GM18858 (cell line): ENCODE data around the gene WDR48.
A peak's percentile ranks its signal among the peaks of the same experiment; 100 is the strongest.

Experiments used
- ATAC-seq: cut with Tn5 transposase; IDR thresholded peaks from one replicate; pipeline ENCODE4 v1.9.1; 2021; ENCODE audit not compliant: unreplicated experiment

WDR48 gene

GRCh38 chr3:39101022-39101689 lies 49.3 kb downstream of the WDR48 start:
- peak; percentile 56 for ATAC-seq

- ATAC-seq: no peak
Observed at GRCh38 chr3:39102504-39103323, 50.9 kb downstream of the WDR48 start.

DNA sequence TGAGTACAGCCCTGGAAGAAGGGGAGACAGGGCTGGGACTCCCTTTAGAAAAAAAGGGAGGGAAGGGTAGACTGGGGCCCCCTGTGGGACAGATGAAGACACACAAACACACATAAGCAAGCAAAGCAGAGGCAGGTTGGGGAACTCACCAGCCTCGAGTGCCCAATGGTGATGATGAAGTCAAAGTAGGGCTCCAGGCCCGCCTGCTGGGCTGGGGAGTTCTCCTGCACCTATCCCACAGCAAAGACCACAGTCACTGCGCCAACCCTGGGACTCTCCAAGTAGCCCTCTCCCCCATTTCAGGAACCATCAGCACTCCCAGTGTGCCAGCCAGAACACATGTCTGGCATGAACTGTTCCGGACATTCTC lies 51.5 kb downstream of the WDR48 start:
- no peak for ATAC-seq

DNA sequence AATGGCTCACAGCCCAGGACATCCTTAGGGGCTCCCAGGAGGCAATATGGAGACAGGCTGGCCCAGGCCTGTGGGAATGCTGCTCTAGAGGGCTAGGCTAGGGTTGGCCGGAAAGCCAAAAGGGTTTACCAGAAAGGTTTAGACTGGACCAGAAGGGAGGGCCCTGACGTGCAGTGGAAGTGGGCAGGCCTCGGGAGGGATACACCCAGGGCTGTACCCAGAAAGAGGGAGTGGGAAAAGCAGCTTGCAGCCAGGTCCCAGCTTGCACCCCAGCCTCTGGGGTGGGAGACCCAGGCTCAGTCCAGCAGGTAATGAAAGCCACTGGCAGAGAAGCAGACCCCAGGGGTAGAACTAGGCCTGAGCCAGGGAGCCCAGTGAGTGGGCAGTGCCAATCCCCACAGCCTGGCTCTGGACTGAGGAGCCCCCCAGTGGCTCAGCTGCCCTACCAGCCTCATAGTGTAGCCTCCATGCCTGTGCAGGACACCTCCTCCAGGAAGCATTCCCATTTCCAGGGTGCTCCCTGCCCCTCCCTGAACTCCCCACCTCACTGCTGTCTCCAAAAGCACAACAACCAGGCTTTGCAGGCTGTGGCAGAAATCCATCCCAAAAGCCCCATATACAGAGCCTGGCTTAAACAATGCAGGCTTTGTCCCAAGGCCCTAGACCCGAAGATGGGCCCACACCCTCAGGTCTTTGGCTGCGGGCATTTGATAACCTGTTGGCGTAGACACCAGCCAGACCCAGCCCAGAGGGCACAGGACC lies 52.2 kb downstream of the WDR48 start:
- no peak for ATAC-seq

DNA sequence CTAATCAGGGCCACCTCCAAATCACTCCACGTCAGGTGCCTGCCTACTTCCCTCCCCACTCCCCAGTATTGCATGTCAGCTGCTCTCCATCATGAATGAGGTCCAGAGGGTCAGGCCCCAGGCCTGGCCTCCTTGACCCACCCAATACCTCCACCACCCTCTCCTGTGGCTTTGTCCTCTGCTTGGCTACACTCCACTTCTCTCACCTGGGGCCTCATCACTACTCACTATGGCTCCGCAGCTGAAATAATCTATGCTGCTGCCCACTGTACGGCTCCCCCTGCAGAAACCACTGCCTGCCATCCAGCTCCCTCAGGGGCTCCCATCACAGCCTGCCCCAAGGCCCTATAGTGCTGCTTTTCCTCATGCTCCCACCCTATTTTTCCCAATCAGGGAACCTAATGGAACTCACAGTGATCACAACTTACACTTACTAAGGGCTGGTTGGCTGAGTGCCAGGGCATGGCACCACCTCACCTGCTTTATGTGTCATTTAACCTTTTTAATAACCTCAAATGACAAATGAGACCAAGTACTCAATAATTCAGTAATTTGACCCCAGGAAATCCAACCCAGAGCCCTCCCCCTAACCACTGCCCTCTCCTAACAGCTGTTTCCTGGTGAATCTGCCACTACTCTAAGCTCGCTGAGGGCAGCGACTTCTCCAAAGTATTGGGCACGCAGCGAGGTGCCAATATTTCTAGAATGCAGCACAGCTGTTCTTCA lies 53.3 kb downstream of the WDR48 start:
- ATAC-seq: no peak

GRCh38 chr3:39105687-39106063 lies 53.9 kb downstream of the WDR48 start:
- ATAC-seq: no peak

DNA sequence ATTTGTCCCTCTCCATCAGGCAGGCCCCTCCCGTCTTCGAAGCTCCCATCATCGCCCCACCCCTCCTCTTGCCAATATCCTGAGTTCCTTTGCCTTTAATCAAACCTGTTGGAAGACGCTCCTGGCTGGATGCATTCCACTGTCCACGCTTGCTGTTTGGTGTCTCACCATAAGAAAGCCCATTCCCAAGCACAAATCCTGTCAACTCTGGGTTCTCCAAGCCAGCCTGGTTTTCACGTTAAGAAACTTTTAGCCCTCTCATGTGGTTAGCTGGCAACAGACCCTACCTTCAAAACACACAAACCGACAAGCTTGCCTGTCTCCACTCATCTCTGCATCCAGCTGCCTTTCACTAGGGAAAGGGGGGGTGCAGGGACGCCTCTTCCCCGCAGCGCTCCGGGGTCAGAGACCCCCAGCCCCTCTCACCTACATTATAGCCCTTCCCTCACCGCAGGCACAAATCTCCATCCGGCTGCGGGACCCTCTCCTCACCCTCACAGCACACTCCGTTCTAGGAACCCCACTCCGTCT lies 54.5 kb downstream of the WDR48 start:
- ATAC-seq: no peak

GRCh38 chr3:39106851-39107387 lies 55.1 kb downstream of the WDR48 start:
- peak; percentile 3 for ATAC-seq

GRCh38 chr3:39107388-39108199 lies 55.8 kb downstream of the WDR48 start, which contains the start of the genes GORASP1 and TTC21A:
TSS of gene GORASP1 (minus strand) at chr3:39107627. CDS start at chr3:39107541, 86 bp downstream.
TSS of gene TTC21A (plus strand) at chr3:39107680. CDS start at chr3:39107838, 158 bp downstream.
- ATAC-seq: peak; percentile 34

GRCh38 chr3:39108200-39108710 lies 56.4 kb downstream of the WDR48 start:
- peak; percentile 84 for ATAC-seq

GRCh38 chr3:39109086-39109485 lies 57.3 kb downstream of the WDR48 start:
- ATAC-seq: no peak

DNA sequence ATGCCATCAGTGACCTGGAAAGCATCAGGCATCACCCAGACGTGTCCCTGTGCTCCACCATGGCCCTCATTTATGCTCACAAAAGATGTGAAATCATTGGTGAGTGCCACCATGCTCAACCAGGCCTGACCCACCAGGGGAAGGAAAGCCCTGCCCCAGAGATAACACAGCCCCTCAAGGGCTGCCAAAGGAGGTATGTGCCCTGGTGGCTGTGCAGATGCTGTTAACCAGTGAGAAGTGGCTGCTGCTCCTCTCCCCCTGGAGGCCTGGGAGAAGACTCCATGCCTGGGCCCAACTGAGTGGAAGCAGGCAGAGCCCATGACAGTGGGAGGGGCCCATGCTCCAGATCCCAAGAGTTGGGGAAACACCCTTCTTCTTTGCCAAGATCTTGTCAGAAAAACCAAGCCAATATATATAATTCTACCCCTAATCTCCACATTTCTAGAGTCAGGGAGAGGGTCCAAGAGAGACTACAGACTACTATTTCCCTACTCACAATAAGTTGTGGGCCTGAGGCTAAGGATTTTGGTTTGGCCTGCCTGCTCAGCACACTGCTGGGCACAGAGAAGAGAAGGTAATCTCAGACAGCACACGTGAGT lies 58.3 kb downstream of the WDR48 start:
- no peak for ATAC-seq

GRCh38 chr3:39112113-39112512 lies 60.3 kb downstream of the WDR48 start:
- ATAC-seq: no peak

DNA sequence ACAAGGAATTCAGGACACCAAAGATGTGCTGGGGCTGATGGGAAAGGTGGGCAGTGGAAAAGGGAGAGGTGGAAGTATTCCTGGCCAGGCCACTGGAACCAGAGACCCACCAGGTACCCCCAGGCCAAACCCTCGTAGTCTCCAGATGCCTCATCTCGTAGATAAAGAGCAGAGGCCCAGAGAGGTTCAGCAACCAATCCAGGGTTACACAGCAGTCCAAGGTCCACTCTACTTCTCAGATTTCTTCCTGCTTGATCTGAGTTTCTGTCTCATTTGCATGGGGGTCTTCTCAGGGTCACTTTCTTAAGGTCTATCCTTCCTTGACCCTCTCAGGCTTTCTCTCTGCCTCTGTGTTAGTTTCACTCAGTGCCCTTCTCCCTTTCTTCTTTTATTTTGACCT lies 60.7 kb downstream of the WDR48 start:
- ATAC-seq: no peak

GRCh38 chr3:39113291-39113690 lies 61.5 kb downstream of the WDR48 start:
- no peak for ATAC-seq

DNA sequence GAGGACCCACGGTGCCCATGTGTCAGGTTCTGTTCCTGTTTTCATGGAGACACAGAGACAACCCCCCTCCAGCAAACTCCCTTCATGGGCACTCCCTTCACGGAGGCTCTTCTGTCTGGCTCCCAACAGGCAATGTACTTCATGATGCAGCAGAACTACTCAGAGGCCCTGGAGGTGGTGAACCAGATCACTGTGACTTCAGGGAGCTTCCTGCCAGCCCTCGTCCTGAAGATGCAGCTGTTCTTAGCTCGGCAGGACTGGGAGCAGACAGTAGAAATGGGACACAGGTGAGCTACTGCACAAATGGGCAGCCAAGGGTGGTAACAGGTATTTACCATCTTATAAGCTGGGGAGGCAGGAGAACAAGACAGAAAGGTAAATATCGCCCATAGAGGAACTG lies 62.6 kb downstream of the WDR48 start:
- no peak for ATAC-seq

DNA sequence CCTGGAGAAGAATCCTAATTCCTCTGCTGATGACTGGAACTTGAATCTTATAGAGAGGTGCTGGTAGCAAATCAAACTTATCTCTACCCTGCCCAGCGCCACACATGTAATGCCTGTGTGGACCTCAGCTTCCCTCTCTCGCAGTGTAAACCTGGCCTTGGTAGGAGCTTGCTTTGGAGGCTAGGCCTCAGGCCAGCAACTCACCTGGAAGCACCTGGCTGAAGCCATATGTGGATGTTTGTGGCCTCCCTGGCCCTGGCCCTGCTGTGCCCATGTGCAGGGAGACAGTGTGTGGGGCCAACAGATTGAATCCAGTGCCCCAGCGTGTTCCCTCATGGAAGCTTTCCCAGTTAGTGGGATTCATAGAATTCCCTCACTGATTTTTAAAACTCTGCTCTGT lies 64.1 kb downstream of the WDR48 start:
- ATAC-seq: no peak

GRCh38 chr3:39118079-39118478 lies 66.3 kb downstream of the WDR48 start:
- no peak for ATAC-seq
